IPS-11a (cell line): ENCODE measurements around the gene TSPO.

Source experiments
- H3K4me3 ChIP-seq: one replicate; pipeline ENCODE4 v1.5.1; 2013; ENCODE audit warnings: low read depth, low read length, control low read depth

TSPO gene

DNA sequence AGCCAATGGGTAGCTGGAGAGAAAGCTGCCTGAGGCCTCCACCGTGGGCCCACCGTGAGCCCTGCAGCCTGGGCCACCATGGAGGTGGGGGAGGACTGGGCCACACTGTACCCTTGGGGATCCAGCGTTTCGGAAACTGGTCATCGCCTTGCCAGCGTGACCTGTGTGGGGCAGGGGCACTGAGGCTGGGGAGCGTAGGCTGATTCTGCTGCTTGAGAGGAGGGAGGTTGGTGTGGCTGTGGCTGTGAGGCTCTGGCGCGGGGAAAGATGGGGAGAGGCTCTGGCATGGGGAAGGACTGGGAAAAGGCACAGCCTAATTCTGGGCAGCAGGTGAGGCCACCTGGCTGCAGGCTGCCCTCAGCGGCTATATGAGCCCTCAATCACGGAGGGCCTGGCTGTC is 48.2 kb downstream of the TSPO start:
- no peak overlapping the region for H3K4me3 ChIP-seq

DNA sequence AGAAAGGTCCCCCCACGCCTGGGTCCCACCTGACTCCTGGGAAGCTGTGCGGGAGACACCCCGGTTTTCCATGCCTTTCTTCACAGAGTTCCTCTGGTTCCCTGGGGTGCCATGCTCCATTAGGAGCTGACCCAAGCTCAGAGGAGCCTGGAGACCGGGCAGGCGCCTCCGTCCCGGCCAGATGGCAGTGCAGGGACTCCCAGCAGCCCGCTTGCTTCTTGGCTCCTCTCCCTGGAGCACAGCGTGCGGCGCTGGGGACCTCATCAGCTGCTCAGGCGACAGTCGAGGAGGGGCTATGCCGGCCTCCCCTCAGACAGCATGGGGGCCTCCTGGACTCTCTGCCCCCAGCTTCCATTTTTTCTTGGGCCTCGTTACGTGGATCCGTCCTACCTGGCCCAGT is 48.7 kb downstream of the TSPO start:
- H3K4me3 ChIP-seq = no peak overlapping the region

DNA sequence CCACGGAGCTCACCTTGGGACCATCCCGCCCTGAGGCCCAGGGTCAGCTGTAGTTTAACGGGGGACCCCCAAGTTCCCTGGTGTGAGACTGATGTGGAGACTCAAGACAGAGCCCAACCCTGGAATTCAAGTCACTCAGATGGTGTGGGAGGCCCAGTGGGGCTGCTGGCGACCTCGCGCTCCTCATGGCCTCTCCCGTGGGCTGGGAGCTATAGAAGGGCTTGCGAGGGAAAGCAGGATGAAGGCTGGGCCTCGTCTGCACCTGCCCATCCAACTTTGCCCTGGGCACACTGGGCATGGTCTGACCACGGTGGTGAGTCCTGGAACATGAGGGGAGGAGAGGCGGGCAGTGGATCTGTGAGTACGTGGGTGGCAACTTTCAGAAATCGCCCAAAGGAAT is 49.2 kb downstream of the TSPO start:
- H3K4me3 ChIP-seq = no peak overlapping the region

DNA sequence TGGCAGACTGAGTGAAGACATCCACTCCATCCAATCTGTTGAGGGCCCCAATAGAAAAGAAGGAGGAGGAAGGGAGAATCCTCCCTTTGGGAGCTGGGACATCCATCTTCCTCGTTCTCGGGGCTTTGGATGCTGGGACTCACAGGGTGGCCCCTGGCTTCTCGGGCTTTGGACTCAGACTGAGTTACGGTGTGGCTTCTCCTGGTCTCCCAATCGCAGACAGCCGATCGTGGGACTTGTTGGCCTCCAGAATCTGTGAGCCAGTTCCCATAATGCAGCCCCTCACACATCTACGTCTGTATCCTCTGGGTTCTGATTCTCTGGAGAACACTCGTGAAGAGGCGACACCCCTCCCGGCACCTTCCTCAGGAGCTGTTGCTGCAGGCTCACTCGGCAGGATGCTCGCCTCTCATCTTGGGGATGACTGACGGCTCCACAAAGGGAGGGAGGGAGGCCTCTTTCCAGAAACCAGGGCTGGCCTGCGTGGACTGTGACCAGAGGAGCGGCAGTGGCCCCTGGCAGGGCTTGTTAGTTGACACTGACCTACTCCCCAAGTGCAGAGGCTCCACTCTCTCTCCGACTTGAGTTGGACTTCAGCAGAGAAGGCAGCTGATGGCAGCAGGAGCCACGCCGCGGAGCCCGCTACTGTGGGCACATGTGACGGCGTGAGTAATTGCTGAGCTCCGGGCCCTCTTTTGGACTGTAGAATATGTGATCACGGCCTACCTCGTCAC is 50.3 kb downstream of the TSPO start:
- H3K4me3 ChIP-seq = no peak overlapping the region

DNA sequence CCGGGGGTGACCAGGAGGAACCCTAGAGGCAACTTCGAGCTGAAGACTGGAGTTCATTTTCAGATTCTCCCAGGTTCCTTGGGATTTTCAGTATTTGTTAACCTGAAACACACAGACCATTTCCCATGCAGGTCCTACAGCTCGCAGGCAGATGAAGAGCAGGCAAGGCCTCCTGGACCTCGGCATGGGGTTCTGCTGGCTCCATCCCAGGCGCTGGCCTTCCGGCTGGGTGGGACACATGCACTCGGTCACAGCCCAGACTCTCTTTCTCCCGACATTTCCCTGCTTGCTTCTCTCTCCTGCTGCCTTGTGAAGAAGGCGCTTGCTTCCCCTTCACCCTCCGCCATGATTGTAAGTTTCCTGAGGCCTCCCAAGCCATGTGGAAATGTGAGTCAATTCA is 51.0 kb downstream of the TSPO start:
- H3K4me3 ChIP-seq = no peak overlapping the region

DNA sequence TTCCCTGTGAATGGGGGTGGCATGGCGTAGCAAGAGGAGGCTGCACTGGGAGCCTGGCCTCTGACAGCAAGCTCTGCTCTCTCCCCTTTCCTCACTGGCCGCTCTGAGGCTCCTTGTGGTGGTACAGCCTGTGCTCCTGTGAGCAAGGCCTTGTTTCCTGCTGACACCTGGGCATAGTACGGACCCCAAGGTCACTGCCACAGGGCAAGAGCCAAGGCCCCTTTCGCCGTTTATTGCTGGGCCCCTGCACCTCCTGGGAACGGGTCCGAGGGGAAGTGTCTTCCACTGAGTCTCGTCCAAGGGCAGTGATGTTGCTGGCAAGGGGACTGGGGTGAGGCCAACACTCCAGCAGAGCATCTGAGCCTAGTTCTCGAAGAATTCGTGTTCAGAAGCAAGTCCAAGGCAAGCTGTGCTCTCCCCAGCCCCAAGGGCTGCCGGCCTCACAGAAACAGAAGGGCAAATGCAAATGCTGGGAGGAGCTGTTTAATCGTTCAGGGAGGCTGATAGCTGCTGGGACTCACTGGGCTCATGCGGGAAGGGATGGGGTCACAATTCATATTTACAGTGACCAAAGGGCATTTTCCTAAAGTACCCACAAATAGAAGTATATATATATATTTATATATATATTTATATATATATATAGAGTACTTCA is 51.5 kb downstream of the TSPO start:
- no peak overlapping the region for H3K4me3 ChIP-seq

DNA sequence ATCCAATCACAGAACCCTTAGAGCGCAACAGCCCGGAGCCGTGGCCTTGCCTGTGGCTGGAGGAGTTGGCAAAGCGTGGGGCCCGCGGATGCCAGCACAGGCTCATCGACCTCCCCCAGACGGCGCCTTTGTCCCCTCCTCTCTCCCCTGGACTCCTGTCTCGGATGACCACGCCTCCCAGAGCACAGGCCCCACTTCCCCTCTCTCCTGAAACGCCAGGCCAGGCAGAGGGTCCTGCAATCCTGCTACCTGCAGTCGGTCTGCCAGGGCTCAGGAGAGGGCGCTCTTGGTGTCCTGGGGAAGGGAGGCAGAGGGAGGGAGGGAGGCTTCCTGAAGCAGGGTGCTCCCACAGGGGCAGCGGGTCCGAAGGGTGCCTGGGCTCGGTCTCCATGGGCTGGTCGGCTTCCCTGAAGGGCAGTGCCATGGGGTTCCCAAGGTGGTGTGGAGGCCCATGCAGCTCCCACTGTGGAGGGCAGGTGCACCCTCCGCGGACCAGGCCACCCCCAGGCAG is 52.2 kb downstream of the TSPO start:
- H3K4me3 ChIP-seq = no peak overlapping the region

DNA sequence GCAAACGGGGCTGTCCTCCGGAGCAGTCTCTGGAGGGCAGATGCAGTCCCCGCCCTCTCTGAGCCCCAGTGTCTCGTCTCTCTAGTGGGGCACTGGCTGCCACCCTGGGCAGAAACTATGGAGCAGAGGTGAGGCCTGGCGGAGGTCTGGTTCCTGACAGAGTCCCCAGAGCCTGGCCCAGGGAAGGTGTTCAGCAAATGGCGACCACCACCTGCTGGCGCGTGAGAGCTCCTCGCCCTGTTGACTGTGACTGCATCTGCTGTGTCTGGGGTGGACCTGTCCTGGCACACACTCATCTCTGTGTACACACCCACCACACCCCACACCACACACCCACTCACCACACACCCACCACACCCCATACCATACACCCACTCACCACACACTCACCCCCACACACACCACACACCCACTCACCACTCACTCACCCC is 53.9 kb downstream of the TSPO start:
- no peak overlapping the region for H3K4me3 ChIP-seq

DNA sequence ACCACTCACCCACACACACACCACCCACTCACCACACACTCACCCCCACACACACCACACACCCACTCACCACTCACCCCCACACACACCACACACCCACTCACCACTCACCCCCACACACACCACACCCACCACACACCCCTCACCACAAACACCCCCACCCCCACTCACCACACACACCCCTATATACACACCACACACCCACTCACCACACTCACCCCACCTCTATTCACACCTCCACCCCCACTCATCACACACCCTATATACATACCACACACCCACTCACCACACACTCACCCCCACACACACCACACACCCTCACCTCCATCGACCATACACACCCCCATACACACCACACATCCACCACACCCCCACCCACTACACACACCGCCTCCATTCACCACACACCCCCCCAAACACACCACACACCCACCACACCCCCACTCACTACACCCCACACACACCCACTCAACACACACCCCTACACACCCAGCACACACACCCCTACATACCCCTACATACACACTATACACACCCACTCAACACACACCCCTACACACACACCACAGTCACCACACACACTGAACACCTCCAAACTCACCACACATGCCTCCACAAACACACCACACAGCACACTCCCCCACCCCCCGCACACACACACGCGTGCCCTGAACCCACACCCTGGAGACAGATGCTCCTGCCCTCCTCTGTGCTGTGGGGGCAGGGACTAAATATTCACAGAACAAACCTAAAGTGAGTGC is 54.6 kb downstream of the TSPO start:
- H3K4me3 ChIP-seq = no peak overlapping the region

DNA sequence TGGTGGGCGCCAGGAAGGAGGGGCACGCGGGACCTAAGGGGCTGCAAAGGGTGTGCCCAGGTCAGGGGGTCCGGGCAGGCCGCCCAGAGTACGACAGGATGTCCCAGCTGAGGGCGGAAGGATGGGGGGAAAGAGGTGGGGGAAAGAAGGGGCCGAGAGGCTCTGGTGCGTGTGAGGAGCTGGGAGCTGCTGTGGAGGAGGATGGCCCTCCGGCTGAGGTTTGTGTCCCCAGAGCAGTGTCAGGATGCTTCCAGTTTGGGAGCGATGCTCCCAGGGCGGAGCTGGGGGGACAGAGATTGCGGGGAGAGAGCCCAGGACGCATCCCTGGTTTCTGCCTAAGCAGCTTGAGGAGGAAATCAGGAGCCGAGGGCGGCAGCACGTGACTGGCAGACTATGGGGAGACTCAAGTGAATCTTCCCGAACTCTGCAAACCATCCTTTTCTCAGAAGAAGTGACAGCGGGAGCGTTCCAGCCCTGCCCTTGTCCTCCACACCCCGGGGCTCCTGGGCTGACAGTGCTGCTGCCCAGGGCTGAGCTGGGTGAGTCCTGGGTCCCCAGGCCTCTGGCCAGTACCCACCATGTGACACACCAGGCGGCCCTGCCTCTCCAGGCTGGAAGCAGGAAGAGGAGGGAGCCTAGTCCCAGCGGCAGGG is 55.3 kb downstream of the TSPO start:
- no peak overlapping the region for H3K4me3 ChIP-seq

DNA sequence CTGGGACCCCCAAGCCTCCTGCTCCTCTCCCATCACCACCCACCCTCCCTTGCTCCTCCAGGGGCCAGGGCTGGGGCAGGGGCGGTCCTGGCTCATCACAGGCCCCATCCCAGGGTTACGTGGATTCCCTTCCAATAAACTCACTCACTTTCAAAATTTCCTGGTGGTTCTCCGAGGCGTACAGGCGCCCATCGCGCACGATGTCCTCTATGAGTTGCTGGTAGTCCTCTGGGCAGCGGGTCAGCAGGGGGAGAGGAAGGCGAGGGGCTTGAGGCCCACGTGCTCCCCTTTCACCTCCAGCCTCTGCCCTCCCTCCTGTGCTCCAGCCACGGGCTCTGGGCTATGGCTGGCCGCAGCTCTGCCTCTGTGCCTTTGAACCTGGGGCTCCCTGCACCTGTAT is 56.0 kb downstream of the TSPO start:
- H3K4me3 ChIP-seq = no peak overlapping the region

DNA sequence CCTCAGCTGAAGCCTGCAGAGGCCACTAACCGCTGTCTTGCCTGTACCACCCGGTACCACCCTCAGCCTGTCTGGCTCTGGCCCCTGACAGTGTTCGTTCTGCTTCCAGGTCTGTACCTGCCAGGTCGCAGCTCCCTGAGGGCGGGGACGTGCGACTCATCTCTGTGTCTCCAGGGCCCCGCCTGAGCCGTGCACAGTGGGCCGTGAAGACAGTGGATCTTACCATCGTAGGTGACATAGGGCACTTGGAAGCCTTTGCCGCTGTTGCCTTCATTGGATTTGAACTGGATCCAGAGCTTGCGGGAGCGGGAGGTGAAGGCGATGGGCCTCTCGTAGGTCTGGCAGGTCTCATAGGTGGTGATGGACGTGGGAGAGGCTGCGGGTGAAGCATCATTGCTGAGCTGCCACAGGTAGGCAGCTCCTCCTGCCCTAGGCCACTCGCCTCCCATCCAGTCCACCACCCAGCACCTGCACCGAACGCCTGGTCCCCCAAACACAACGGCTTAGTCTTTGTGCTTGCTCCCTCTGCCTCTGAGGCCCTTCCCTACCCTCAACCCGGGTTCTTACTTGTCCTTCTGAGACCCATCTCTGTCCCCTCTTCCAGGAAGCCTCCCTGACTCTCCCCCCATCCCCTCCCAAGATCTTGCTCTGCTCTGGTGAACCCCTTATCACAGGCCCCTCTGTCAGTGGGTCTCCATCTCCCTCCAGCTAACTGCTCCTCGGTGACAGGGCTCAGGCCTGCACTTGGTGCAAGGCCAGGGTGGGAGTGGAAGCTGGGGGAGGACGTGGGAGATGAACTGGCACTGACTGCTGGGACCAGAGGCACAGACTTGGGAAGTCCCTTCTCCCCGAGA is 56.7 kb downstream of the TSPO start:
- no peak overlapping the region for H3K4me3 ChIP-seq

DNA sequence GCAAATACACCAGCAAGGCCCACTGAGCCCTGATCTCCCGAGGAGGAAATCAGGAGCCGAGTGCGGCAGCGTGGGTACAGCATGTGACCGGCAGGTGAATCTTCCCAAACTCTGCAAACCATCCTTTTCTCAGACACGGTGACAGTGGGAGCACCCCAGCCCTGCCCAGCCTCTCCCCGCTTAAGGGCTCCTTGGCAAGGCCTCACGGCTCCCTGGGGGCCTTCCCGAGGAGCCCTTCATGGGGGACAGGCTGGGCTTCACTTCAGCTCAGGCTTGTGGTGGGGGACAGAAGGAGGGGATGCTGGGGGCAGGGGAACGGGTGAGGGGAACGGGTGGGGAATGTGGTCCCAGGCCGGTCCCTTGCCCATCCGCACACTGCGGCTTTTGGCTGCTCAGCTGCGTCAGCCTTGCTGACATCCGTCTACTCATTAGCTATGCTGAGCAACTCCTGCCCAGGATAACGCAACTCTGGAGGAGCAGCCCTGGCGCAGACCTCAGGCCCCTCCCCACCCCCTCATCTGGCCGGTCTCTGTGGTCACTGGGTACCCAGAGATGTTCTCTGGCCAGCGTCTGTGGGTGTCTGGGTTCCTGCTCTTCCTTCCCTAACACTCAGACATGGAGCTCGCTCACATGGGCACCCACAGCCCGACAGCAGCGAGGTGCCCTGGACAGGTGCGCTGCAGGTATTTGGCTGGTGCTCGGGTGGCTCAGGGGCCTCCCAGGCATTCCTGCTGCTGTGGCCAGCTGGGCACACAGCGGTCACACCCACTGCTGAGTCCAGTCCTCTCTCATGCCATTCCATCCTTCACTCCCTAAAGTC is 57.6 kb downstream of the TSPO start:
- no peak overlapping the region for H3K4me3 ChIP-seq

DNA sequence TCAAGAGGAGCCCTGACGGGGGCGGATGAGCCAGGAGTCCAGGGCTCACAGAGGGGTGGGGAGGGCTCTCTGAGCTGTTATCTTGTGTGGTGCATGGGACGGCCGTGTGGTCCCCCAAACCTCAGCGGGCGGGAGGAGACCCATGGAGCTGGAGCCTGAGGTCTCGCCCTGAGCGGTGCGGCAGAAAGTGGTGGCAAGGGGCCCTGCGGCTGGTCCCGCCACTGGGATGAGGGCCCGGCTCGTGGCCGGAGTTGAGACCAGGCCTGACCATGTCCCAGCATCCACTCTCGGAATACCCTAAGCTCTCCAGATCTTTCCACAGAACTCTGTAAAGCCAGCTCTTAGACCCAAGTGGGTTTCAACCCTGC is 58.1 kb downstream of the TSPO start:
- H3K4me3 ChIP-seq = no peak overlapping the region

DNA sequence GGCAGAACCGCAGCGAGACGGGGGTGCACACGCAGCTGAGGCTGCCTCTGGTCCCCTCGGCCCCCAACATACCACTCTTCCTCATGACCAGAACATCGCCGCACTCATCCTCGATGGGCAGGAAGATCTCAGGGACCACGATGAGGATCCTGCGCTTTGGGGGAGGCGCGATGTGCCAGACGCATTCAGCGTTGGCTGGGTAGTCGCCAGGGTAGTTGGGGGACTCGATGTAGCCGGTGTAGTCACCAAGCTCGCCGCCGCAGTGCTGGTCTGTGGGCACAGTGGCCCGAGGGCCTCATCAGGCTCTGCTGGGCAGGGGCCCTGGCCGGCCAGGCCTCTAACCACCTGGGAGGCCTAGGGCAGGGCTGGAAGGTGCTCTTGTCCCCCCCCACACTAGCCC is 58.6 kb downstream of the TSPO start:
- H3K4me3 ChIP-seq = no peak overlapping the region

DNA sequence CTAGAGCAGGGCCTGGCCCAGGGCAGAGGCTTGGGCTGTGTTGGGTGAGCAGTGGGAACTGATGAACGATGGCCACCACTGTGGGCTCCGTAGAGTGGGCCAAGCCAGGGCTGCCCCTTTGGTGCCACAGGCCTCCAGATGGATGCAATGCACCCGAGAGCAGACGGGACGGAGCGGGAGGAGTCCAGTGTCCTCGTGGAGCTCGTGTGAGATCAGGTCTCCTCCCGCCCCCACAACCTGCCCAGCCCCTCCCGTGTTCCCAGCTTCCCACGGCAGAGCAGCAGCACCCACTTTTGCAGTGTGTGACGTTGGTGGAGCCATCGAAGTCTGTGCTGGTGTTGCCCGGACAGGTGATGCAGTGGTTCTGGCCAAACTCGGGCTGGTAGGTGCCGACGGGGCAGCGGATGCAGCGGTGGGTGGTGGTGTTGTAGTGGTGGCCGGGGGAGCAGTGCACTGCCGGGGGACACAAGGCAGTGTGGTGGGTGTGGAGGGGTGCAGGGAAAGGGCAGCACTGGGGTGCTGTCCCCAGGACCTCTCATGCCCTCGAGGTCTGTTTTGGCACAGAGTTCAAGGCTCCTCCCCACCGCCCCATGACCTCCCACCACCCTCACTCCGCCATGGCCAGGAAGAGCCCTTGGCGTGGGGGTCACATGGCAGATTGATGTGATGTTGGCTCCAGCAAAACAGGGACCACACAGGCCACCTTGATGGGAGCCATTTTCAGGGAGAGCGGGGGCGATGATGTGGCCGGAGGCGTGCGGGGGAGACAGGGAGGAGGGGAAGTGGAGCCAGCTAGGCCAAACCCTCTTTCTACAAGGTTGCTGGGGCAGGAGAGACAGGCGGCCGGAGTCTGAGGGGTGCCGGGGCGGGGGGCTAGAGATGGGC is 59.5 kb downstream of the TSPO start:
- no peak overlapping the region for H3K4me3 ChIP-seq

DNA sequence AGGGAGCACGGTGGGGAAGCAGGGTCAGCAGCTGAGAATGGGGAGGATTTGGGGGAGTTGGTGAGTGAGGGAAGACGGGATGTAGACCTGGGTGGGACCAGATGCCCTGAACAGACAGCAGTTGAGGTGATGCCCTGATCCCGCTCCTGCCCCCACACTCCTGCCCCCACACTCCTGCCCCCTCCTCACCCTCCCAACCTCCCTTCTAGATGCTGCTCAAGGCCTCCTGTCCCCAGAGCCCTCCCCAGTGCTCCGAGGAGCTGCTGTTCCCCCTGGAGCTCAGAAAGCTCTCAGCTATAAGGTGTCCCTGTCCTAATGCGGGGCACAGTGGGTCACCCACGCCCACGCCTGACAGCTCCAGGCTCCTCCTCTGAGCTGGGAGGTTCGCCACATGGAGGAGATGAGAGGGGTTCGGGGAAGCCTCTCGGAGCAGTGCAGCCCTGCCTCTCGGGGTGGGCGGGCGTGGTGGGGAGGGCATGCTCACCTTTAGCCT is 60.6 kb downstream of the TSPO start:
- no peak overlapping the region for H3K4me3 ChIP-seq

DNA sequence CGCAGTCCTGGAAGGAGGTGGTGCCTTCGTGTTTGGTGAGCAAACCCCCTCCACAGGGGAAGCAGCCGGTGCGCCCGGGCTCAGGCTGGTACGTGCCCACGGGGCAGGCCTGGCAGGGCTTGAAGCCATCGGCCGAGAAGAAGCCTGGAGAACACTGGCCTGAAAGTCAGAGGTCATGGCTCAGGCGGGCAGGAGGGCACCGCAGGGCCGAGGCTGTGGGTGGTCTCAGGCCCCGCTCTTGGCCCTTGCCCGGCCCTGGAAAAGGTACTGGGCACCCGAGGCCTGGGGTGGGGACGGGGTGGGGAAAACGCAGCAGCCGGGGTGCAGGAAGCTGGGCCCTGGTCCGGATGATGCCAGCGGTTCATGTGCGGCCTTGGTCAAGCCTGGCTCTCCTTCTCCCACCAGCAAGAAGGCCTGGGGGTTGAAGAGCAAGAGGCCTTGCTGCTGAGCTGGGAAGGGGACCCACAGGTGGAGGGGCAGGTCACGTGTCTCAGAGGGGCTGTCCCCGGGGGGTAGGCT is 61.1 kb downstream of the TSPO start:
- no peak overlapping the region for H3K4me3 ChIP-seq
